HFFc6 (cell line): ENCODE measurements around the gene DUSP6. TPM values are rescaled to one million over a fixed set of nuclear protein-coding genes. Genes with fewer than 3 reads are reported as not detected.

Source experiments
- DNase-seq: peaks from one replicate; pipeline ENCODE4 v3.0.0-alpha.2; 2018
- H3K27ac Mint-ChIP-seq: 2 replicates; pipeline ENCODE4 v1.8.0; 2020; ENCODE audit warnings: mild to moderate bottlenecking, mixed read lengths
- H3K27me3 Mint-ChIP-seq: 2 replicates; pipeline ENCODE4 v1.8.0; 2021; ENCODE audit warnings: mild to moderate bottlenecking, moderate library complexity, mixed read lengths; ENCODE audit not compliant: insufficient read depth
- H3K36me3 Mint-ChIP-seq: 2 replicates; pipeline ENCODE4 v1.8.0; 2021; ENCODE audit warnings: low read depth, mixed read lengths
- H3K4me1 Mint-ChIP-seq: 2 replicates; pipeline ENCODE4 v1.8.0; 2020; ENCODE audit warnings: low read depth, mixed read lengths
- H3K4me3 Mint-ChIP-seq: 2 replicates; pipeline ENCODE4 v1.8.0; 2020; ENCODE audit warnings: mild to moderate bottlenecking, moderate library complexity, mixed read lengths
- H3K9me3 Mint-ChIP-seq: 2 replicates; pipeline ENCODE4 v1.8.0; 2020; ENCODE audit warnings: mild to moderate bottlenecking, mixed read lengths
- CTCF ChIP-seq: fragments of 200-600 bp; sonication (generic); IDR thresholded peaks from 2 replicates; pipeline ENCODE4 v1.5.0; 2021; ENCODE audit warnings: antibody characterized with exemption, mild to moderate bottlenecking
- total RNA-seq, 6 experiments: library from RNA; stranded (reverse); fragmentation: NEBNext Ultra II Directional; extraction: Animal tissue kit (Norgen Biotek cat#: 25700); gene quantifications; 2 replicates in 1 of 6; 3 replicates in 5 of 6; pipeline ENCODE4 v1.2.3, GENCODE V29; 2021

DUSP6 gene
- total RNA-seq, 6 experiments from 2014 or later: 42.2 to 77.8 (median 46.2) TPM

GRCh38 chr12:89345376-89345775, 6.9 kb downstream of the DUSP6 start:
- H3K4me3 Mint-ChIP-seq: no peak overlapping the region
- H3K27ac Mint-ChIP-seq: no peak overlapping the region
- H3K4me1 Mint-ChIP-seq: peaks cover 52% of the 10 kb centered on the region

GRCh38 chr12:89344862-89345202, 7.5 kb downstream of the DUSP6 start:
- Mint-ChIP-seq H3K27ac (no peak overlapping the region), H3K4me3 (no peak overlapping the region), H3K36me3 (peaks cover 27% of the 10 kb centered on the region), H3K27me3 (peaks cover 15% of the 10 kb centered on the region), H3K4me1 (peaks cover 47% of the 10 kb centered on the region), H3K9me3 (no peaks in the 10 kb centered on the region)
- no peak for TF ChIP-seq CTCF
- no peak for DNase-seq

More at GRCh38 chr12:89345376-89345775, 6.9 kb downstream of the DUSP6 start:
- peaks cover 3% of the 10 kb centered on the region for H3K9me3 Mint-ChIP-seq
- H3K36me3 Mint-ChIP-seq: peaks cover 33% of the 10 kb centered on the region
- TF ChIP-seq CTCF: no peak
- no peak for DNase-seq
- peaks cover 17% of the 10 kb centered on the region for H3K27me3 Mint-ChIP-seq

- H3K27ac Mint-ChIP-seq: peak overlapping the region; percentile 4; the same call in 1 of the 2 replicates
Observed at GRCh38 chr12:89344043-89344861, 8.0 kb downstream of the DUSP6 start.

GRCh38 chr12:89343127-89343526, 9.2 kb downstream of the DUSP6 start:
- Mint-ChIP-seq H3K27me3 (peaks cover 10% of the 10 kb centered on the region), H3K27ac (no peak overlapping the region), H3K4me1 (peaks cover 30% of the 10 kb centered on the region), H3K36me3 (peaks cover 10% of the 10 kb centered on the region), H3K9me3 (no peaks in the 10 kb centered on the region), H3K4me3 (no peak overlapping the region)
- DNase-seq: no peak
- no peak for TF ChIP-seq CTCF

More at GRCh38 chr12:89344043-89344861, 8.0 kb downstream of the DUSP6 start:
- Mint-ChIP-seq H3K9me3 (no peaks in the 10 kb centered on the region), H3K27me3 (peaks cover 15% of the 10 kb centered on the region), H3K4me3 (no peak overlapping the region), H3K4me1 (peaks cover 41% of the 10 kb centered on the region), H3K36me3 (peaks cover 22% of the 10 kb centered on the region)
- no peak for DNase-seq
- no peak for TF ChIP-seq CTCF

- no peak for DNase-seq
- H3K36me3 Mint-ChIP-seq: no peaks in the 10 kb centered on the region
- no peak overlapping the region for H3K27ac Mint-ChIP-seq
- H3K9me3 Mint-ChIP-seq: no peaks in the 10 kb centered on the region
- H3K4me1 Mint-ChIP-seq: peaks cover 10% of the 10 kb centered on the region
- TF ChIP-seq CTCF: no peak
- no peak overlapping the region for H3K4me3 Mint-ChIP-seq
- H3K27me3 Mint-ChIP-seq: peaks cover 7% of the 10 kb centered on the region
Observed at GRCh38 chr12:89340861-89341260, 11.4 kb downstream of the DUSP6 start.
